ENCODE measurements around the gene EGFR. TPM values are rescaled to one million over a fixed set of nuclear protein-coding genes. Genes with fewer than 3 reads are reported as not detected.
"Not testable (repeated sequence)": the region's sequence is repeated elsewhere in the genome, so short reads cannot be mapped to it uniquely, and the experiment has no call there.

The EGFR gene
- total RNA-seq, 1 experiment from 2014 or later, result 94.1 TPM

DNA sequence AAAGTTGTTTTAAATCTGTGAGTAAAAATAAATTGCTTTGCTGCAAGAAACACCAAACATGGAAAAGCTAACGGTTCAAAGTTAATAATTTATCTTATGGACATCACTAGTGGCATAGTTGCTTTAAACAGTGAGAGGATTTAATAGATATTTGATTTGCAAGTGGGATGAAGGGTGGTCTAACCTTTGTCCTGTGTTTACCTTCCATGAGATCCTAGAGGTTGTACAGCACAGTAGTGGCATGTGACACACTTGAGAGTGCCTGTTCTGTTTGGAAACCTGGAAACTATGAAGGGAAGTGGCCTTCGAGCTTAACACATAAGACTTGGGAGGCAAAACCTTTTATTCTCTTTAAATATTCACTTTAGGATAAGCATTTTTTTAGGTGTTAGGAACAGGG, 16.0 kb downstream of the EGFR start:
- no peak for DNase-seq (ENCODE audit: low read depth)

DNA sequence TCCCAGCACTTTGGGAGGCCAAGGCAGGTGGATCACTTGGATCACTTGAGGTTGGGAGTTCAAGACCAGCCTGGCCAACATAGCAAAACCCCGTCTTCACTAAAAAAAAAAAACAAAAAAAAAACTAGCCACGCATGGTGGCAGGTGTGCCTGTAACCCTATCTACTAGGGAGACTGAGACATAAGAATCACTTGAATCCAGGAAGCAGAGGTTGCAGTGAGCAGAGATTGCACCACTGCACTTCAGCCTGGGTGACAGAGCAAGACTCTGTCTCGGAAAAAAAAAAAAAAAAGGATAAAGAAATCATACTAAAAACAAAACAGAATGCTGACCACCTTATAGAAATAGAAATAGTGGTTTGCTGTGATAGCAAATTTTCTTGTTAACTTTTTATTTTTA, 16.6 kb downstream of the EGFR start:
- not testable (repeated sequence) for DNase-seq (ENCODE audit: low read depth)

DNA sequence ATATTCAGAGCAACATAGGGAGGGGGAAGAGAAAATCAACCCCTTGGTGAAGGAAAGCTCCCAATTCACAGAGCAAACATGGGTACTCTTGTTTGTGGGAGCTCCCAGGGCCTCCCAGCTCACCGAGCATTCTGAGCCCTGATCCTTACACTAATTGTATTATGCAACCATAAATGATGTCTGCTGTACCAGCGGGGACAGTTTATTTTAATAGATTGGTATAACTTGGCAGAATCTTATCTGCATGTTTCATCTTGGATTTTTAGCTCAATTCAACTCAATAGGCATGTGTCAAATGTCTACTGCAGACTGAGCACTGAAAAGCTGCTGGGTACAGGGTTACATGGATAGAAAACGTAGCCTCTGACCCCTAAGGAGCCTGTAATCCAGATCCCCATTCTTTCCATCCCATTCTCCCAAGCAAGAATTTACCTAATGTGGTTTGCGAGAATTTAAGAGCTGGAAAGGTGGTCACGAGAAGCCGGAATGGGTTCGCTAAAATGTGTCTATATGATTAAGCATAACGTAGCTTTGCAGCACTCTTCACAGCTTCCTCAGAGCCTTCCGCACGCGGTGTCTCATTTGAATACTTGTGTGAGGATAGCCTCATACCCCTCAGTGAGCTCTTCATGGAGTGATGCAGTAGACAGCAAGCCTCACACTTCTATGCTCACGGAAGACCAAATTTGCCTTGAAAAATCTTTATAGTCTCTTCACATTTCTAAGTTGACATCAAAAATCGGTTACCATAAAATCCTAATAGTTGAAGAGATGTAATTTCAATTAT, 18.3 kb downstream of the EGFR start:
- DNase-seq (ENCODE audit: low read depth), result no peak

DNA sequence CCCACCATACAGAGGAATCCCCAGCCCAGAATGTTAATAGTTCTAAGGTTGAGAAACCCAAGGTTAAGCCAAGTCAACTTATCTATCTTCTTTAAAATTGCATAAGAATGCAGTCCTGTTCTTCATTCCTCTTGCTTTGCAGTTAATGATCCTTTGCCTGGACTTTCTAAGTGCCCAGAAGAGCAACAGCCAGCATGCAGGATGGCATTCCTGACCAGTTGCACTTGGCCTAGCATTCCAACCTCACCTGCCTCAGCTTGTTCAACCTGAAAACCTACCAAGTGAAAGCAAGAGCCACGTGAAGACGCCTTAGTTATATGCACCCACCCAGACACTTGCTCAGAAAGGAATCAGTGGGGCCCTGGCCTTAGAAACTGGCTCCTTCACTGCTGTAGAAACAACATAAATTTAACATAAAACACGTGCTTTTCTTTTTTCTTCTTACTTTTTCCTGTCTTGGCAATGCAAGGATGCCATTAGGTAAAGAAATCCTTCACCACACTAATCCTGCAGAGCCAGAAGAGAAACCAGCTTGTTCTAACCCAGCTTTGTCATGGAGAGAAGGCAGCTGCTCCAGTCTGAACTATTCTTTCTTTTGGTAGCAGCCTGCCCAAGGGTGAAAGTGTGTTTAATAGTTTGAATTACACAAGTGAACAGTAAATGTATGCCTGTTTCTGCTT, 25.0 kb downstream of the EGFR start:
- no peak for DNase-seq (ENCODE audit: low read depth)

DNA sequence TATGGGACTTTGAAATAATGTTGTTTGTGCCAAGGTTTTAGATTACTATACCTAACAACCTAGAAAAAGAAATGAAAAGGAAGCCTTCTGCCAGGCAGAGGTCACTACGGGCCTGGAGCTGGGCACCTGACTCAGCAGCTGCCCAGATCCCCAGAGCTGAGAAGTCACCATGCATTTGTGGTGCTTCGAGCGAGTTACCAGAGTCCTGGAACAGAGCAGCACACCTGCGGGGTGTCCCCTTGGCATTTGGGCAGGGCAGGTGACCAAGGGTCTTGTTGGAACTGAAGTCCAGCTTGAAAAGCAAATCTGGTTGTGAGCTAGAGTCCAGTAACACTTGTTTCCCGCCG, 25.5 kb downstream of the EGFR start:
- no peak for DNase-seq (ENCODE audit: low read depth)

DNA sequence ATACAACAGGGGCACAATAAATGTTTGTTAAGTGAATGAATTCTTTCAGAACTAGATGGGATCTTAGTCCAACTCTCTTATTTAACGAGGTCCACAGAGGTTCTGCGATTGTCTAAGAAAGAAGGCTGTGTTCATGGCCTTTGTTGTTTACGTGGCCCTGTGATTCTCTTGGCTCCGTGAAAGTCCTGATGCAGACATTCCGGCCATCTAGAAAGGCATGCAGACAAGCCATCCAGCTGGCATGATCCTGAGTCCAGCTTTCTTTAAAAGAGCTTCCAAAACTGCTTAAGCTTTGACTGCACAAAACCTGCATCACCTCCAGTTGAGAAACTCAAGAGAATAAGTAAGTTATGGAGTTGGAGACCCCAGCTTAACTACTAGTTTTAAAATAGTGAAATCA, 26.0 kb downstream of the EGFR start:
- DNase-seq (ENCODE audit: low read depth), result no peak

DNA sequence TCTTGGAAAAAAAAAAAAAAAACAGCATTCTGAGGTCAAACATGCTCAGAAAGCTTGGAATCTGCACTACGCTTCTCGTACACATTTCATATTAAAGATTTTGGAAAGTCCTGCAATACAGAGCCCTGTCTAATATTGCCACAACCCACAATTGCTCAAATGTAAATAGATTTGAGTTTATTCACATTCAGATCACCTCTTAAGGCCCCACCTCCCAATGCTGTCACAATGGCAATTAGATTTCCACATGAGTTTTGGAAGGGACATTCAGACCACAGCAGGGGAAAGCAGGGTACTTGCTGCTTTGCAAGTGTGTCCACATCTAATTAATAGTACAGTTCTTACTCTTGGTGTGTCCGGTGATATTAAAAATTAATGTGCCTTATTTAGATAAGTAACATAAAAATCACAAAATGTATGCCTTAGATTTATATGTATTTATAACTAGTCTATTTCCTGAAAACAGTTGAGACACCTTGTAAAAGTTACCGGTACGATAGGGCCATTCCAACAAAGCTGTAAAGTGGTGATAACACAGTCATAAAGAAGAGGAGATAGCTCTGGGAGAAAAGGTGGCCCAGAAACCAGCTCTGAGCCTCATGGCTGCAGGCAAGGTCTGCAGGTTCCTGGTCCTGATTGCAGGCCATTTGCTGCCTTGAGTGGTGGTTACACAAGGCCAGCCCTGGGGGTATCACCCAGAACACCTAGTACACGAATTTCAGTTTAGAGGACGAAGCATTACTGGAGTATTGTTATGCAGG, 27.9 kb downstream of the EGFR start:
- DNase-seq (ENCODE audit: low read depth), result no peak

DNA sequence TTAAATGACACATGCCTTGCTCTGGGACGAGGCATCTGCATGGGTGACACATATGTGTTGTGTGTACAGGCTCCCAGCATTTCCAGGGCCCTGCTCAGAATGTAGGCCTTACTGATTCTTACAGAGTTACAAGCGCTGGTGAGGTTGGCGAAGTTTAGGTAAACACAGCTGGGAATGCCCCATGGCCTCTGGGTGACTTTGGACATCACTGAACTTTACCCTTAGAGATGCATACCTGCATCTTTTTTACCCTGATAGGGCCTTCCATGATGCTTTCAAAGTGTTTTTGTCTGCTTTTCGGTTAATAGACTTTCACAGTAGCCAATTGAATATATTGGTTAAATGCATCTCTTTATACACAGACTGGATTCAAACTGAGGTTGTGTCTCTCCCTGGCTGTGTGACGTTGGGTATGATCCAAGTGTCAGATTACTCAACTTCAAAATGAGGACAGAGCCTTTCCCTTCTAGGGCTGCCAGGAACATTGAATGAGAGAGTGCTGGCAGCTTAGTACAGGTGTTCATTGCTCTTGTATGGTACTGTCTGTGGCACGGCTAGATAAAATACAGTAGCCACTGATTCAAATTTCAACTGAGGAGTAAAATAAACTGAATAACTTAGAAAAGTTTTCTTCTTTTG, 29.5 kb downstream of the EGFR start:
- DNase-seq (ENCODE audit: low read depth), result no peak

DNA sequence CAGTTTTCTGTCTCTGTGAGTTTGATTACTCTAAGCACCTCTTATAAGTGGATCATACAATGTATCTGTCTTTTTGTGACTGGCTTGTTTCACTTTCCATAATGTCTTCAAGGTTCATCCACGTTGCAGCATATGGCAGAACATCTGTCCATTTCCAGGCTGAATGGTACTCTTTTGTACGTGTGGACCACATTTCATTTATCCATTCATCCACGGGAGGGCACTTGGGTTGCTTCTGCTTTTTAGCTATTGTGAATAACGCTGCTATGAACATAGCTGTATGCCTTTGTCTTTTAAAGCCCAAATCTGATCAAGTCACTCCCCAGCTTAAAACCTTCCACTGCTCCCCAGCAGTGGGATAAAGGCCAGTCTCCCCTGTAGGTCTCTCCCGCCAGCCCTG, 31.5 kb downstream of the EGFR start:
- no peak for DNase-seq (ENCODE audit: low read depth)

DNA sequence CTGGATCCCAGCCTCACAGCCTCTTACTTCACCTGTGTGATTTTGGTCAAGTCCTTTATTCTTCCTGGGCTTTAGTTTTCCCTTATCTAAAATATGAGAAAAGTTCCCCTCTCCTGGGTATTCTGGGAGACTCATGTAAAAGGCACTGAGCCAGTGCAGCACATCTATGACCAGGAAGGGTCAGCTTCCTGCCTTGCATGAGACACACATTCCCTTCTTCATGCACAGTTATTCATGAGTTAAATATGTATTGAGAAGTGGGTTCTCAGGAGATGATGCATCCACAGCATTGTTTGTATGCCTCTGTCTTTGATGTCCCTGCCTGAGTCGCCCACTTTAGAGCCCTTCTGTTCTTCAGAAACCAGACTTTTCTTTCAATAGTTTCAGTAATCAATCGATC, 33.3 kb downstream of the EGFR start:
- DNase-seq (ENCODE audit: low read depth), result peak; percentile 87

DNA sequence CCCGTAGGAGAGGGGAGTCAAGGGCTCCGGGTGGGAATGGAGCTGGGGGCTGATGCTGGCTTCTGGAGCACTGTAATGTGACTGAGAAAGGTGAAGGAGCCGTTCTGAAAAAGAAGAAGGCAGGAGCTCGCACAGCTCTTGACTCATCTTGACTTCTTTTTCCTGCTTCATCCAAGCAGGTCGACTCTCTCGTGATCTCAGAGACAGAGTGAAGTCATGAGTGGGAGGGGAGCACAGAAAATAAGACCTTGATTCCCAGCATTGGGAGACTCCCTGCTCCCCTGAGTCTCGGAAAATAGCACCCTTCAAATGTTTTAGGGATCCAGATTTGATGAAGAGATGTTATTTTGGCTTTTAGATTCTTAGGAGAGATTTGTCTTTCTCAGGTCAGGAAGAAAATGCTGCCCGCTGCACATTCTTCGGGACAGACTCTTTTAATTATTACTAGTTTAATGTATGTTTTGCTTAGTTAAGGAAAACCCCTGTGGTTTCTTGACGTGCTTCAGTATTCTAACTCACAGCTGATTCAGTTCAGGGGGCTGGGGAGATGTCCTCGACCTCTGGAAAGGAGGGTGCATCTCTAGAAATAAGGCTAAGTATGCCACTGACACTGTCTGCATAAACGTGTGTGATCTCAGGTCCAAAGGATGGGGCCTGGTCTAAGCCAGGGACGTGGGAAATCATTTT, 34.1 kb downstream of the EGFR start:
- no peak for DNase-seq (ENCODE audit: low read depth)

DNA sequence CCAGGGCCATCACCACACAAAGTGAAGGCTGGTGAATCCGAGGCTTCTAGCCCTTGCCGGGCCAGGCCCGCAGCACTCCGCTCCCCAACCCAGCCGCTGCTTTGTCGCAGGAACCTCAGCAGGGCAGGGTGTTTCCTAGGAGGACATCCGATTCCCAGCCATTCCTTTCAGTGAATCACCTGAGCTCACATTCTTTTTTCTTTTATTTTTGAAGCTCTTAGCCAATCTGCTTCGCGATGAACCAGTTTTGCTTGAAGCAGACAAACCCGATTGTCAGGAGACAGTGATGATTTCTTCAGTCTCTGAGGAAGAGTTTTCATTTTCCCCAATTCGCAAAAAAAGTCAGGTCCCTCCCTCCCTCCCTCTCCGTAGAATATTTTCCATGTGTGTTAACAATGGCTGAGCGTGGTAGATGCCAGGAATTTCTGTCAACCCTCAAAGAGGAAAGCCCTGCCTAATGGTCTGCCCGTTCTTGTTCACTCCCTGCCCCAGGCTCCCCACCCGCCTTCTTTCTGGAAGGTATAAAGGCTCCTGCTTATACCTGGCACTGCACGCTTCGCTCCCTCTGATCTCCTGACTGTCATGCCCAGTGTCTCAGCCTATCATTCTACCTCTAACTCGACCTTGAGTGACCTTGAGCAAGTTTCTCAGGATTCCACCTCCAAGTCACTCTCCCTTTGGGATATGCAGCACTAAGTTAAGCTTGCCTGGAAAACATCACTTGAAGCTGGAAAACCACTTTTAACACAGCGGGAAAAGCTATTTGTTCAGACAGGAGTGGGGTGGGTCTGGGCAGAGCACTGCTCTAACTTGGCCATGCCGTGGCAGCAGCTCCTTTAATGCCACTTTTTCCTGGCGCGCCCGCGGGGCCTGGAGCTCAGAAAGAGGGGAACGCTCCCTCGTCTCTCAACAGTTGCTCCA, 35.1 kb downstream of the EGFR start:
- no peak for DNase-seq (ENCODE audit: low read depth)

DNA sequence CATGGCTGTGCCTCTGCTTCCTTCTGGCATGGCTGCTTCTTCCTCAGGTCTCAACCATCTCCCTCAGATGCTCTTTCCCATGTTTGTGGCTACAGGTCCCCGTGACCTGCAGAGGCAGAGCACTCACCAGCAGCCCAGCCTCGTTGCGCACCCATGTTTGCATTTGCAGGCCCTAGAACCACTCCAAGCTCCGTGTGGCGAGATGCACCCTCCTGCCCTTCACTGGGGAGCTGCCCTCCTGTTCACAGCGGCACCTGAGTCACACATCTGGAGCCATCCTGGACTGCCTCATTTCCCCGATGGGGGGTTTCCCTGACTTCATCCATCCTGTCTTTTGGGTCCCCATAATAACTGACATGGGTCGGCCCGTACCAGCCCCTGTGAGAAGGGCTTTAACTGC, 35.9 kb downstream of the EGFR start:
- no peak for DNase-seq (ENCODE audit: low read depth)

DNA sequence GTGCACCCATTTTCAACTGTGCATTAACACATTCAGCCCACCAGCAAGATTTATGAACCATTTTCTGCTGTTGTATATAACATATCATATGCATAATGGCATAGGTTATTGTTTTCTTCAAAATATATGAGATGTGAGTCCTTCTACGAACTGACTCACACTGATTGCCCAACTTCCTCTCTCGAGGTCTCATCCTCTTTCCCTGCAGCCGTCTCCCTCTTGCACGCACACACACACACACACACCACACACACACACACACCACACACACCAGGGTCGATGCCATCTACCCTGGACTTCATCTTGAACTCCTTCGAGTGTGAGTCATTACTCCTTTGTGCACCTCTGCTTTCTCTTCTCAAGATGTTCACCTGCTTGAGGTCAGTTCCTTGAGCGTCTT, 36.7 kb downstream of the EGFR start:
- DNase-seq (ENCODE audit: low read depth), result peak; percentile 76

DNA sequence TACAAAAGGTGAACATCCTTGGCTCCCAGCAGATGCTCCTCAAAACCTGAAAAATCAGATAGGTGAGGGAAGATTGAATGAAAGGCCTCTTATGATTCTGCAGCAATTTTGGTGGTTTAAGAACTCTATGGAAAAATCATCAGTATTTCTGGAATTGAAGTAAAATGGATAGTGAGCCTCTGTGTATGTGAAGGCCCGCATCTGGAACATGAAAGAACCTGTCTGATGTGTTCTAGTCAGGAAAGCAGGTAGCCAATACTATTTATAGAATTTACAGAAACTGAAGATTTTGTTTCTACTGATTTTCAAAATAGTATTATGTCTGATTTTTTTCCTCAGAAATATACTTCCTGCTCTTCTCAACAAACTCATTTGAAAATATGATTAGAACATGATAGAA, 37.3 kb downstream of the EGFR start:
- no peak for DNase-seq (ENCODE audit: low read depth)

DNA sequence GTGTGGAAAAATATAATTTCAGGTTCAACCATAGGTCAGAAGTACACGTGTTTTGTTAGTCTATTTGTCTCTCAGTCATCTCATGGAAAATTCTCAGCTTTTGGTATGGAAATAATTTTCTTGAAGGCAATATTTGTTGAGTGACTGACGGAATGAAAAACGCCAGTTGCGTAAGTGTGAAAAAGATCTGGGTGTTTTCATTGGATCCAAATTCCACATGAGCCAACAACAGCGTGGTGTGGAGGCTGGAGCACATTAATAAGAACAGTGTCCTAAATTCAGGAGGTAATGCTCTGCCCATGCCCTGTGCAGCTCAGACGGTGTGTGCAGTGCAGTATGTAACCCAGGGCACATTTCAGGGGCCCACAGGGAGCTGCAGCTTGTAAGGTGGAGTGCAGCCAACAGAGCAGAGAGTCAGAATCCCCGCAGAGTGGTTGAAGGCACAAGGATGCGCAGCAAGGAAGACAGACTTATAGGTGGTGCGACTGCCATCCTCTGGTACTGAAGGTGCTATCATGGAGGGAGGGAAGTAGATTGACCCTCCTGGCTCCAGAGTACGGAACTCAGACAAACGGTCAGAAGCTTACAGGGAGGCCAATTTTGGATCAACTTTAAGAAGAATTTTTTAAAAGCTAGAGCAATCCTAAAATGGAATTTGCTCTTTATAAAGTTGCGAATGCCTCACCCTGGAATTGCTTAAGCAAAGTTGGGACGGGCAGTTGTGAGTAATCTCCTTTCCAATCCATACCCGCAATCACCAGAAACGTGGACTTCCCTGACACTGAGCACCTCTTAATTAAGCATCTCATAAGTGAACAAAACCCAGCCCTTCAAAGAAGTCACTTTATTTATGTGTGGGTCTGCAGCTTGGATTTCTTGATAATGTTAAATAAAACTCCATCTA, 38.0 kb downstream of the EGFR start:
- DNase-seq (ENCODE audit: low read depth), result peak; percentile 53

DNA sequence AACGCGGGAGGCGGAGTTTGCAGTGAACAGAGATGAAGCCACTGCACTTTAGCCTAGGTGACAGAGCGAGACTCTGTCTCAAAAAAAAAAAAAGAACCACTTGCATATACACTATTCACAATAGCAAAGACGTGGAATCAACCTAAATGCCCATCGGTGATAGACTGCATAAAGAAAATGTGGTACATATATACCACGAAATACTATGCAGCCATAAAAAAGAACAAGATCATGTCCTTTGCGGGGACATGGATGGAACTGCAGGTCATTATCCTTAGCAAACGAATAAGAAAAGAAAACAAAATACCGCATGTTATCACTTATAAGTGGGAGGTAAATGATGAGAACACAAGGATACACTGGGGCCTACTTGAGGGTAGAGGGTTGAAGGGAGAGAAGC, 39.5 kb downstream of the EGFR start:
- no peak for DNase-seq (ENCODE audit: low read depth)

DNA sequence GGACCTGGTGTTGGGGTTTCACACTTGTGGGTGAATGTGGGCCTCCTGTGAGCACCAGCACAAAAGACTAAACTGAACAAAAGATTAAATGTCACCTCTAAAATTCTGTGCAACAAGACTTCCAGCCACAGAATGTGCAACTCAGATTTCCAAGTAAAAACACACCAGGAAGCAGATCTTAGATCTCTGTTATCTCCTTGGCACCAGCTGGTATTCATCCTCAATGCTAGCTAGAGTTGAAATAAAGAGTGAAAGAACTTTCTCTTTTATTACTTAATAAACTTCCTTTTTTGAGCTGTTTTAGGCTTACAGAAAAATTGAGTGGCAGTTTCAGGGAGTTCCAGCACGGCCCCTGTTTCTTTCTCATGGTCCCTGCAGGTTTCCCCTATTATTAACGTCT, 40.2 kb downstream of the EGFR start:
- no peak for DNase-seq (ENCODE audit: low read depth)

DNA sequence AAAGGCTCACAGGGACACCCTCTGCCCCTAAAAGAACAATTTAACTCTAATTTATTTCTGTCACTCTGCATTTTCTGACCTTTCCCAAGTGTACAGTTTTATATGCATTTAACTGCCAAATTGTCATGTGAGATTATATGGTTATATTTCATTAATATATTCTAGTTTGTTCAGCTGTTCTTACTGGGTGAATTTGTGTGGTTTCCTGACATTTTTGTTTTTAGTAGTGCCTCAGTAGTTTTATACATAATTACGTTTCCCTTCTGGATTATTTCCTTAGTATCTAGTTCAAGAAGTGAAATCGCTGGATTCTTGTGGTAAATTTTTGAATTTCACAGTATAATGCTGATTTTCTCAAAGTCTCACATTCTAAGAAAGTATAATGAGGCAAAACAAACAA, 41.3 kb downstream of the EGFR start:
- peak; percentile 68 for DNase-seq (ENCODE audit: low read depth)

DNA sequence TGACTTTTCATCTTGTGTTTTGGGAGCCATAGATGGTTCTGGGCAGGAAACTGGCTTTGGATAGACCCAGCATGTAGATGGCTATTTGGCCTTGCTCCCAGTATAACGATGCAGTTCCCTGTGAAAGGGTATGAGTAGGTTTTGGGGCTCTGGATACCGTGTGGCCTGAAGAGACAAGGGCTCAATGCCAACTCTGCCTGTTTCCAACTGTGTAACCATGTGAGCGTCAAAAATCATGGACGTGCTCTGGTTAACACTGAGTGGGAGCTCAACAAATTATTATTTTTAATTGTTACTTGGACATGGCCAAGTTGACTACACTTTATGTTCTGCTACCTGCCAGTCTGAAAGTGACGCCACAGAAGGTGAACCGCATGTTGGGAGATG, 41.8 kb downstream of the EGFR start:
- DNase-seq (ENCODE audit: low read depth), result no peak

All from LHCN-M2 (cell line).